ENCODE measurements around the gene PLOD1. TPM values are rescaled to one million over a fixed set of nuclear protein-coding genes. Genes with fewer than 3 reads are reported as not detected.
"Not testable (repeated sequence)": the region's sequence is repeated elsewhere in the genome, so short reads cannot be mapped to it uniquely, and the experiment has no call there.

PLOD1 gene
- total and polyA plus RNA-seq, 2 donors (not counting 1 experiment from before 2014, with no cell fraction given) = 10.4 to 13.4 TPM

- DNase-seq = no peak
- Histone ChIP-seq H3K27ac (ENCODE audit: low read length in 2 of 2) (no peak overlapping the region), H3K4me3 (ENCODE audit: control extremely low read depth in 1 of 5, extremely low read depth in 1 of 5, insufficient read depth in 1 of 5, low read depth in 2 of 5, low read length in 4 of 5) (no peak overlapping the region), H3K4me1 (ENCODE audit: control insufficient read depth in 2 of 2, insufficient read depth in 2 of 2, low read length in 2 of 2) (no peaks in the 10 kb centered on the region), H3K27me3 (replicated peaks in 1 of 4; ENCODE audit: control extremely low read depth in 1 of 4, control insufficient read depth in 3 of 4, insufficient read depth in 4 of 4, low read length in 3 of 4) (peaks cover 0 to 22% (median 9%) of the 10 kb centered on the region in 4 experiments), H3K9me3 (ENCODE audit: control extremely low read depth in 1 of 3, control insufficient read depth in 2 of 3, insufficient read depth in 1 of 3, low read length in 2 of 3) (peaks cover 0 to 3% (median 0%) of the 10 kb centered on the region in 3 donors), H3K79me2 (ENCODE audit: control insufficient read depth, insufficient read depth, low read length) (no peaks in the 10 kb centered on the region), H3K9ac (ENCODE audit: low read length) (no peak overlapping the region), H4K20me1 (ENCODE audit: control insufficient read depth, insufficient read depth, low read length, poor library complexity, severe bottlenecking) (no peaks in the 10 kb centered on the region), H3K4me2 (replicated peaks; ENCODE audit: low read depth, low read length, poor library complexity, severe bottlenecking) (no peak overlapping the region), H2AFZ (ENCODE audit: insufficient read depth, low read depth, low read length, poor library complexity, severe bottlenecking) (no peak overlapping the region), H3K36me3 (replicated peaks in 1 of 2; ENCODE audit: control extremely low read depth in 1 of 2, control insufficient read depth in 1 of 2, extremely low read depth in 1 of 2, insufficient read depth in 2 of 2, low read length in 1 of 2) (no peaks in the 10 kb centered on the region)
- no peak for TF ChIP-seq CTCF (IDR thresholded peaks at IDR 0.05)
- TF ChIP-seq EZH2 (IDR thresholded peaks at IDR 0.05; ENCODE audit: borderline replicate concordance, insufficient read depth, low read depth, low read length, poor library complexity, severe bottlenecking) = no peak
- POLR2A ChIA-PET = interaction anchor here (0.8 to 1.3 kb wide), 2 partner anchors 10 to 11 kb away, joined by 3 read pairs; no protein-coding TSS in a partner anchor
- Mint-ChIP-seq H3K4me1 (no peaks in the 10 kb centered on the region), H3K9me3 (ENCODE audit: insufficient read depth) (no peaks in the 10 kb centered on the region), H3K27me3 (peaks cover 20% of the 10 kb centered on the region), H3K27ac (no peak overlapping the region), H3K4me3 (no peak overlapping the region)
- CTCF ChIA-PET = interaction anchor here (1.0 kb wide), 1 partner anchor 862 kb away, joined by 3 read pairs; no protein-coding TSS in a partner anchor
- no peak for ATAC-seq (ENCODE audit: low read depth)
- 23% methylated on average over 26 of the region's 26 CpGs for WGBS (ENCODE audit: insufficient coverage)
- intact Hi-C loops (cut with micrococcal nuclease) = no loop called here
Observed at GRCh38 chr1:11898831-11899467, 35.6 kb upstream of the PLOD1 start.

- H3K36me3 ChIP-seq (replicated peaks in 1 of 2; ENCODE audit: control extremely low read depth in 1 of 2, control insufficient read depth in 1 of 2, extremely low read depth in 1 of 2, insufficient read depth in 2 of 2, low read length in 1 of 2); H4K20me1 ChIP-seq (ENCODE audit: control insufficient read depth, insufficient read depth, low read length, poor library complexity, severe bottlenecking); H3K9me3 ChIP-seq (ENCODE audit: control extremely low read depth in 1 of 3, control insufficient read depth in 2 of 3, insufficient read depth in 1 of 3, low read length in 2 of 3); H3K4me3 Mint-ChIP-seq; H3K79me2 ChIP-seq (ENCODE audit: control insufficient read depth, insufficient read depth, low read length); H3K9me3 Mint-ChIP-seq (ENCODE audit: insufficient read depth); H3K27ac Mint-ChIP-seq; H2AFZ ChIP-seq (ENCODE audit: insufficient read depth, low read depth, low read length, poor library complexity, severe bottlenecking); H3K4me3 ChIP-seq (ENCODE audit: control extremely low read depth in 1 of 5, extremely low read depth in 1 of 5, insufficient read depth in 1 of 5, low read depth in 2 of 5, low read length in 4 of 5); DNase-seq; ATAC-seq (ENCODE audit: low read depth); H3K4me1 ChIP-seq (ENCODE audit: control insufficient read depth in 2 of 2, insufficient read depth in 2 of 2, low read length in 2 of 2); H3K4me1 Mint-ChIP-seq; H3K9ac ChIP-seq (ENCODE audit: low read length); H3K27ac ChIP-seq (ENCODE audit: low read length in 2 of 2); H3K4me2 ChIP-seq (replicated peaks; ENCODE audit: low read depth, low read length, poor library complexity, severe bottlenecking); CTCF ChIA-PET: not testable (repeated sequence)
- H3K27me3 Mint-ChIP-seq = peaks cover 18% of the 10 kb centered on the region
- peaks cover 0 to 14% (median 9%) of the 10 kb centered on the region in 4 experiments for H3K27me3 ChIP-seq (replicated peaks in 1 of 4; ENCODE audit: control extremely low read depth in 1 of 4, control insufficient read depth in 3 of 4, insufficient read depth in 4 of 4, low read length in 3 of 4)
- intact Hi-C loops (cut with micrococcal nuclease) = loop anchor here (10.0 kb wide), 1 partner anchor 253 kb away; no protein-coding TSS in a partner anchor
- POLR2A ChIA-PET = interaction anchor here (0.7 kb wide), 2 partner anchors 57 to 104 kb away, joined by 4 read pairs; no protein-coding TSS in a partner anchor
- WGBS (ENCODE audit: insufficient coverage) = 92% methylated on average over 8 of the region's 9 CpGs
Observed at GRCh38 chr1:11901446-11901845, 33.1 kb upstream of the PLOD1 start.

Data from B cell (primary cell).